HG02798 (cell line): Measurements from ENCODE around the gene ALOX15.

Source experiments
- ATAC-seq: cut with Tn5 transposase; IDR thresholded peaks from one replicate; pipeline ENCODE4 v1.9.1; 2021; ENCODE audit warnings: mild to moderate bottlenecking; ENCODE audit not compliant: unreplicated experiment, poor library complexity

Gene ALOX15

DNA sequence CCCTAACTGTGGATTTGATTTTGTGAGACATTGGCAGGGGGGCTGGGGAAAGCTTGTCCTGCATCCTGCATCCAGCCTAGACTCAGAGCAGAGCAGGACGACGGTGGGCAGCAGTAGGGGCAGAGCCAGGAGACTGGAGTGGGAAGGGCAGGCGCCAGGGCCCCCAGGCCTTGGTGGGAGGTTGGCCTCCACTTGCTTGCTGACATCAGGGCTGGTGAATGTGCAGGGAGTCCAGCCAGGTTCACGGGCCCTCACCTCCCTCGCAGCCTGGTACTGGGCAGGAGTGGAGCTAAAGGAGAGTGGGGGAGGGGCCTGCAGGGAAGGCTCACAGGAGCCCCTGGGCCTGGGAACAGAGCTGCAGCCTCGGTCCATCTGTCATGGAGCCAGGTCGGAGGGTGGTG is 59.4 kb downstream of the ALOX15 start:
- ATAC-seq: no peak
